GM18505 (cell line): Measurements from ENCODE around the gene TFPT.
A peak's percentile ranks its signal among the peaks of the same experiment; 100 is the strongest.

ENCODE experiments used
- ATAC-seq: cut with Tn5 transposase; IDR thresholded peaks from one replicate; pipeline ENCODE4 v1.9.1; 2021; ENCODE audit not compliant: unreplicated experiment
- POLR2A ChIP-seq: IDR thresholded peaks from 4 replicates; pipeline ENCODE4 v1.6.1; 2011; ENCODE audit warnings: borderline replicate concordance; ENCODE audit not compliant: insufficient read depth, insufficient read length; ENCODE audit errors: extremely low read depth

Gene TFPT

GRCh38 chr19:54138489-54139256 lies 23.2 kb upstream of the TFPT start:
- TF ChIP-seq POLR2A, result no peak
- ATAC-seq, result no peak

GRCh38 chr19:54137699-54138488 lies 22.4 kb upstream of the TFPT start, which contains the start of gene CNOT3:
CNOT3 (plus strand) TSS chr19:54137762; CDS start chr19:54142979, 5,217 bp downstream.
- TF ChIP-seq POLR2A, result peak; percentile 86

GRCh38 chr19:54136864-54137698 lies 21.6 kb upstream of the TFPT start:
- peak; percentile 74 for ATAC-seq
- peak; percentile 78 for TF ChIP-seq POLR2A

More at GRCh38 chr19:54137699-54138488, 22.4 kb upstream of the TFPT start, which contains the start of gene CNOT3:
- no peak for ATAC-seq

GRCh38 chr19:54136086-54136863 lies 20.8 kb upstream of the TFPT start:
- ATAC-seq, result no peak
- no peak for TF ChIP-seq POLR2A

- ATAC-seq, result no peak
- TF ChIP-seq POLR2A, result no peak
Observed at GRCh38 chr19:54133957-54134590, 18.6 kb upstream of the TFPT start.

GRCh38 chr19:54133312-54133956 lies 18.0 kb upstream of the TFPT start:
- no peak for TF ChIP-seq POLR2A
- ATAC-seq, result no peak

GRCh38 chr19:54129617-54129996 lies 14.2 kb upstream of the TFPT start:
- TF ChIP-seq POLR2A, result no peak

GRCh38 chr19:54128796-54129616 lies 13.5 kb upstream of the TFPT start:
- TF ChIP-seq POLR2A, result no peak
- no peak for ATAC-seq

More at GRCh38 chr19:54129617-54129996, 14.2 kb upstream of the TFPT start:
- no peak for ATAC-seq

GRCh38 chr19:54128441-54128725 lies 12.9 kb upstream of the TFPT start:
- no peak for TF ChIP-seq POLR2A
- ATAC-seq, result no peak

GRCh38 chr19:54127688-54128440 lies 12.4 kb upstream of the TFPT start:
- no peak for TF ChIP-seq POLR2A
- no peak for ATAC-seq
